C4-2B (cell line): ENCODE results near the gene CDK2AP2.

ENCODE experiments used
- CTCF ChIP-seq: fragments of 450-650 bp; conservative IDR thresholded peaks from 2 replicates; pipeline ENCODE4 v1.5.1; 2017; ENCODE audit warnings: mild to moderate bottlenecking
- ZFX ChIP-seq: fragments of 450-650 bp; IDR thresholded peaks from 2 replicates; pipeline ENCODE4 v1.6.1; 2017

- no peak for TF ChIP-seq CTCF
- TF ChIP-seq ZFX: no peak
These were observed 17.3 kb downstream of the CDK2AP2 start for GRCh38 chr11:67490727-67491065.
